ENCODE data around the gene EXOC6B.

Gene EXOC6B

GRCh38 chr2:72533765-72534164 lies 292.1 kb downstream of the EXOC6B start:
- no peak for DNase-seq
- Histone ChIP-seq H3K36me3 (no peaks in the 10 kb centered on the region), H3K4me3 (ENCODE audit: low read depth, low read length) (no peak overlapping the region), H3K27me3 (ENCODE audit: insufficient read depth, low read depth, severe bottlenecking) (no peaks in the 10 kb centered on the region), H3K27ac (no peak overlapping the region), H3K9me3 (ENCODE audit: severe bottlenecking) (no peaks in the 10 kb centered on the region)
- no peak for TF ChIP-seq CTCF (IDR thresholded peaks at IDR 0.05; ENCODE audit: low read depth, low read length)

- no peak for TF ChIP-seq CTCF (IDR thresholded peaks at IDR 0.05; ENCODE audit: low read depth, low read length)
- Histone ChIP-seq H3K27ac (no peak overlapping the region), H3K36me3 (no peaks in the 10 kb centered on the region), H3K9me3 (ENCODE audit: severe bottlenecking) (no peaks in the 10 kb centered on the region), H3K4me3 (ENCODE audit: low read depth, low read length) (no peak overlapping the region), H3K27me3 (ENCODE audit: insufficient read depth, low read depth, severe bottlenecking) (no peaks in the 10 kb centered on the region)
- DNase-seq = no peak
Observed at GRCh38 chr2:72527424-72527823, 298.4 kb downstream of the EXOC6B start.

GRCh38 chr2:72526623-72527022 lies 299.2 kb downstream of the EXOC6B start:
- no peak for DNase-seq
- H3K4me3 ChIP-seq (ENCODE audit: low read depth, low read length) = no peak overlapping the region
- no peaks in the 10 kb centered on the region for H3K9me3 ChIP-seq (ENCODE audit: severe bottlenecking)
- H3K36me3 ChIP-seq = no peaks in the 10 kb centered on the region
- H3K27ac ChIP-seq = no peak overlapping the region
- no peak for TF ChIP-seq CTCF (IDR thresholded peaks at IDR 0.05; ENCODE audit: low read depth, low read length)
- H3K27me3 ChIP-seq (ENCODE audit: insufficient read depth, low read depth, severe bottlenecking) = no peaks in the 10 kb centered on the region

- Histone ChIP-seq H3K36me3 (no peaks in the 10 kb centered on the region), H3K9me3 (ENCODE audit: severe bottlenecking) (no peaks in the 10 kb centered on the region), H3K27me3 (ENCODE audit: insufficient read depth, low read depth, severe bottlenecking) (no peaks in the 10 kb centered on the region), H3K4me3 (ENCODE audit: low read depth, low read length) (no peak overlapping the region), H3K27ac (no peak overlapping the region)
- no peak for TF ChIP-seq CTCF (IDR thresholded peaks at IDR 0.05; ENCODE audit: low read depth, low read length)
- no peak for DNase-seq
Observed at GRCh38 chr2:72524071-72524470, 301.8 kb downstream of the EXOC6B start.

GRCh38 chr2:72515696-72516095 lies 310.1 kb downstream of the EXOC6B start:
- TF ChIP-seq CTCF (IDR thresholded peaks at IDR 0.05; ENCODE audit: low read depth, low read length) = no peak
- H3K27ac ChIP-seq = no peak overlapping the region
- DNase-seq = no peak
- H3K36me3 ChIP-seq = no peaks in the 10 kb centered on the region
- no peak overlapping the region for H3K4me3 ChIP-seq (ENCODE audit: low read depth, low read length)
- H3K9me3 ChIP-seq (ENCODE audit: severe bottlenecking) = no peaks in the 10 kb centered on the region
- no peaks in the 10 kb centered on the region for H3K27me3 ChIP-seq (ENCODE audit: insufficient read depth, low read depth, severe bottlenecking)

GRCh38 chr2:72513011-72513410 lies 312.8 kb downstream of the EXOC6B start:
- H3K27me3 ChIP-seq (ENCODE audit: insufficient read depth, low read depth, severe bottlenecking) = no peaks in the 10 kb centered on the region
- H3K36me3 ChIP-seq = no peaks in the 10 kb centered on the region
- DNase-seq = no peak
- TF ChIP-seq CTCF (IDR thresholded peaks at IDR 0.05; ENCODE audit: low read depth, low read length) = no peak
- no peak overlapping the region for H3K27ac ChIP-seq
- H3K4me3 ChIP-seq (ENCODE audit: low read depth, low read length) = no peak overlapping the region
- H3K9me3 ChIP-seq (ENCODE audit: severe bottlenecking) = no peaks in the 10 kb centered on the region
